Rectal smooth muscle tissue (tissue), 1 donor: ENCODE measurements around the gene BARX2.

Experiments
- H3K27ac ChIP-seq: one replicate; pipeline ENCODE4 v1.7.0; 2013; ENCODE audit warnings: low read depth, low read length, inconsistent platforms
- H3K27me3 ChIP-seq: one replicate; pipeline ENCODE4 v1.7.0; 2013; ENCODE audit warnings: low read length; ENCODE audit not compliant: control insufficient read depth, insufficient read depth
- H3K36me3 ChIP-seq: one replicate; pipeline ENCODE4 v1.7.0; 2013; ENCODE audit warnings: low read length; ENCODE audit not compliant: control insufficient read depth, insufficient read depth
- H3K4me1 ChIP-seq: one replicate; pipeline ENCODE4 v1.7.0; 2013; ENCODE audit warnings: low read length; ENCODE audit not compliant: control insufficient read depth, insufficient read depth
- H3K4me3 ChIP-seq: one replicate; pipeline ENCODE4 v1.7.0; 2013; ENCODE audit warnings: low read length
- H3K9ac ChIP-seq: one replicate; pipeline ENCODE4 v1.7.0; 2013; ENCODE audit warnings: low read length

The BARX2 gene

GRCh38 chr11:129391821-129392220, 16.2 kb downstream of the BARX2 start:
- no peak overlapping the region for H3K27ac ChIP-seq
- H3K9ac ChIP-seq: no peak overlapping the region
- H3K4me1 ChIP-seq: no peaks in the 10 kb centered on the region
- H3K36me3 ChIP-seq: no peaks in the 10 kb centered on the region
- H3K27me3 ChIP-seq: no peaks in the 10 kb centered on the region
- no peak overlapping the region for H3K4me3 ChIP-seq

- Histone ChIP-seq H3K36me3 (no peaks in the 10 kb centered on the region), H3K4me3 (no peak overlapping the region), H3K4me1 (no peaks in the 10 kb centered on the region), H3K27me3 (no peaks in the 10 kb centered on the region), H3K9ac (no peak overlapping the region), H3K27ac (no peak overlapping the region)
Measured at GRCh38 chr11:129392995-129393394, 17.3 kb downstream of the BARX2 start.

GRCh38 chr11:129394709-129395108, 19.1 kb downstream of the BARX2 start:
- Histone ChIP-seq H3K9ac (no peak overlapping the region), H3K27me3 (no peaks in the 10 kb centered on the region), H3K4me3 (no peak overlapping the region), H3K4me1 (no peaks in the 10 kb centered on the region), H3K27ac (no peak overlapping the region), H3K36me3 (no peaks in the 10 kb centered on the region)

DNA sequence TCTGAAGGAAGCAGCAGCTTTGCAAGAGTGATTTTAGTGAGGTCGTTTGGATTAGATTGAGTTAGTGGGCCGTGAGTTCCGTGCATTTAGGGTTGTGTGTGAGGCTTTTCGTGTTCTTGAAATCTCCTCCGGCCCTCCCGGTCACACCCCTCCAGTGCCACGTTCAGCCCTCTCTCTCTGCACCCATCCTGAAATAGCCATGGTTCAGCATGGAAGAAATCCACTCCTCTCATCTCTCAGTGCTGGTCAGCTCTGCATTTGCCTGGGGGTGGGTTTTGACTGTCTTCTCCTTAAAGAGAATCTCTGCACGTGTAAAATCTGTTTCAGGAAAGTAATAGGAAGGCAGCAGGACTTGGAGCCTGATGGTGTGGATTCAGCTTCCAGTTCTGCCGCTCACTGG, 19.8 kb downstream of the BARX2 start:
- Histone ChIP-seq H3K36me3 (no peaks in the 10 kb centered on the region), H3K27me3 (no peaks in the 10 kb centered on the region), H3K27ac (no peak overlapping the region), H3K9ac (no peak overlapping the region), H3K4me1 (no peaks in the 10 kb centered on the region), H3K4me3 (no peak overlapping the region)

- Histone ChIP-seq H3K27ac (no peak overlapping the region), H3K36me3 (no peaks in the 10 kb centered on the region), H3K9ac (no peak overlapping the region), H3K4me1 (no peaks in the 10 kb centered on the region), H3K4me3 (no peak overlapping the region), H3K27me3 (no peaks in the 10 kb centered on the region)
Measured at GRCh38 chr11:129395883-129396282, 20.2 kb downstream of the BARX2 start.

DNA sequence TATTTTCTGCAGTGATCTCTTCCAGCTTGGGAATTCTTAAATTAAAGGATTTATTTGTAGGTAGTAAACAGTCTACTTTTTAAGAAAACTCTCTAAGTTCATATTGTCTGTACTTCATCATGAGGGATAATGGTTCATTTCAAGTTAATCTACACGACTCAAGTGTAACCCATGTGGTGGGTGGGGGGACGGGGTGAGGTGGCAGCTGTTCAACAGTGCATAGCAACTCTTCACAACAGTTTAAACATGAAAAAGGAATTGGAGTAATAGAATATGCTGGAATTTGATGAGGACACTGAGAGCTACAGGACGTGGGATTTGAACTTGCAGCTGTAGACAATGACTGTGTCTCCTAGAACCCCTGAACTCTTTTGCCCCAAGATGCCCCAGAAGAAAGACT, 20.8 kb downstream of the BARX2 start:
- Histone ChIP-seq H3K27ac (no peak overlapping the region), H3K4me3 (no peak overlapping the region), H3K27me3 (no peaks in the 10 kb centered on the region), H3K4me1 (no peaks in the 10 kb centered on the region), H3K9ac (no peak overlapping the region), H3K36me3 (no peaks in the 10 kb centered on the region)

GRCh38 chr11:129402206-129403171, 26.8 kb downstream of the BARX2 start:
- H3K27ac ChIP-seq: no peak overlapping the region
- H3K36me3 ChIP-seq: no peaks in the 10 kb centered on the region
- no peaks in the 10 kb centered on the region for H3K27me3 ChIP-seq
- H3K4me3 ChIP-seq: no peak overlapping the region
- H3K9ac ChIP-seq: no peak overlapping the region
- H3K4me1 ChIP-seq: no peaks in the 10 kb centered on the region

- Histone ChIP-seq H3K4me1 (no peaks in the 10 kb centered on the region), H3K4me3 (no peak overlapping the region), H3K36me3 (no peaks in the 10 kb centered on the region), H3K9ac (no peak overlapping the region), H3K27me3 (no peaks in the 10 kb centered on the region), H3K27ac (no peak overlapping the region)
Measured at GRCh38 chr11:129404731-129405130, 29.1 kb downstream of the BARX2 start.

DNA sequence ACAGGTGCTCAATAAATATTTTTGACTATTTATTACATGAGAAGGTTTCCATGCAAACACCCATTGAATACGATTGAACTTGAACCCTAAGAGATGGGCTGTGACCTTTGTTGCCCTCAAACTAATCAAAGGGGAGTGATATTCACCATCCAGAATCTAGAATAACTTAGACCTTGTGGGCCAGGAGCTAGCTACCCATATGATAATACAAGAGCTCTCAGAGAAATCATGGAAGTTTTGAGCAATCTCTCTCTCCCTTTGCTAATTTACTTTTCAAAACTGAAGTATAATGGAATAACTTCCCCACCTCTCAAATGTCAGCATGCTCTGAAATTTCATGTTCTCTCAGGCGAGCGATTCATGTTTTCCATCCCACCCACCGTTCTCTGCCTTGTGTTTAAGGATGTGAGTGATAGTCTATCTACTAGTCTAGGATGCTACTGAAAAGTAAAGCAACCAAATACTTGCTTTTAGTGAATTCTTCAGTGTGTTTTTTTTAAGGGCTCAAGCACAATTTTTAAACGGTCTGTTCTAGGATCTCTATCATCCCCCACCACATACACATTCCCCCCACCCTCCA, 33.3 kb downstream of the BARX2 start:
- H3K4me1 ChIP-seq: no peaks in the 10 kb centered on the region
- no peaks in the 10 kb centered on the region for H3K27me3 ChIP-seq
- no peak overlapping the region for H3K27ac ChIP-seq
- H3K4me3 ChIP-seq: no peak overlapping the region
- H3K36me3 ChIP-seq: no peaks in the 10 kb centered on the region
- H3K9ac ChIP-seq: no peak overlapping the region

- Histone ChIP-seq H3K4me1 (no peaks in the 10 kb centered on the region), H3K9ac (no peak overlapping the region), H3K27me3 (no peaks in the 10 kb centered on the region), H3K27ac (no peak overlapping the region), H3K36me3 (no peaks in the 10 kb centered on the region), H3K4me3 (no peak overlapping the region)
Measured at GRCh38 chr11:129410395-129410960, 34.8 kb downstream of the BARX2 start.

DNA sequence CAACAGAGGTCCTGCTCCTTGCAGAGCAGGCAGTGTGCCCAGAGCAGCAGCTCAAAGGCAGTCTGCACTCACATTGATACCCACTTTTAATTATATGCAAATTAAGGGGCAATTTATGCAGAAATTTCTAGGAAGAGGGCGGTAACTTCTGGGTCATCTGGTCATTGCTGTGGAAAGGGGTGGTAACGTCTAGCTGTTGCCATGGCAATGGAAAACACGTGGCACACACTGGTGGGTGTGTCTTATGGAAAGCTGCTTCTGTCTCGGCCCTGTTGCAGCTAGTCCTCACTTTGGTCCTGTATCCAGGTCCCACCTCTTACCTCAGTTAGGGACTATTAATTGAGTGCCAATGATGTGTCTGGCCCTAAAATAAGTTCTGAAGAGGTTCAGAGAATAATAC, 36.8 kb downstream of the BARX2 start:
- no peaks in the 10 kb centered on the region for H3K4me1 ChIP-seq

GRCh38 chr11:129414144-129414872, 38.7 kb downstream of the BARX2 start:
- H3K9ac ChIP-seq: no peak overlapping the region
- no peaks in the 10 kb centered on the region for H3K27me3 ChIP-seq
- no peaks in the 10 kb centered on the region for H3K4me1 ChIP-seq
- H3K4me3 ChIP-seq: no peak overlapping the region
- no peaks in the 10 kb centered on the region for H3K36me3 ChIP-seq
- no peak overlapping the region for H3K27ac ChIP-seq

More for the DNA sequence above, 36.8 kb downstream of the BARX2 start:
- Histone ChIP-seq H3K27ac (no peak overlapping the region), H3K4me3 (no peak overlapping the region), H3K9ac (no peak overlapping the region), H3K36me3 (no peaks in the 10 kb centered on the region), H3K27me3 (no peaks in the 10 kb centered on the region)
